Central memory CD8-positive, alpha-beta T cell (primary cell): ENCODE measurements around the gene KLK2.

ENCODE experiments used
- ATAC-seq: fragments of 150-1000 bp; cut with Tn5 transposase; replicated peaks from 2 replicates; pipeline ENCODE4 v1.10.0; 2022; ENCODE audit warnings: mild to moderate bottlenecking, moderate FRiP score, moderate number of reproducible peaks; ENCODE audit not compliant: poor library complexity, severe bottlenecking; ENCODE audit errors: extremely low read depth
- DNase-seq, 2 donors: peaks; one replicate each; pipeline ENCODE4 v3.0.0; 2021; ENCODE audit warnings: low spot score in 2 of 2
- H3K27ac Mint-ChIP-seq: one replicate; pipeline ENCODE4 v1.8.0; 2022; ENCODE audit warnings: low read depth, mild to moderate bottlenecking, moderate library complexity, mixed read lengths
- H3K27me3 Mint-ChIP-seq: one replicate; pipeline ENCODE4 v1.8.0; 2022; ENCODE audit warnings: mixed read lengths
- H3K36me3 Mint-ChIP-seq: one replicate; pipeline ENCODE4 v1.8.0; 2022; ENCODE audit warnings: mild to moderate bottlenecking, moderate library complexity, mixed read lengths; ENCODE audit not compliant: insufficient read depth
- H3K4me1 Mint-ChIP-seq: one replicate; pipeline ENCODE4 v1.8.0; 2022; ENCODE audit warnings: mixed read lengths
- H3K4me3 Mint-ChIP-seq: one replicate; pipeline ENCODE4 v1.8.0; 2022; ENCODE audit warnings: mild to moderate bottlenecking, moderate library complexity, mixed read lengths
- H3K9me3 Mint-ChIP-seq: one replicate; pipeline ENCODE4 v1.8.0; 2022; ENCODE audit warnings: mixed read lengths

KLK2 gene

GRCh38 chr19:50858886-50859285 is 14.4 kb upstream of the KLK2 start:
- Mint-ChIP-seq H3K9me3 (no peaks in the 10 kb centered on the region), H3K27me3 (peaks cover 87% of the 10 kb centered on the region), H3K36me3 (no peaks in the 10 kb centered on the region), H3K4me1 (no peaks in the 10 kb centered on the region), H3K4me3 (no peak overlapping the region), H3K27ac (no peak overlapping the region)
- no peak for DNase-seq
- ATAC-seq: no peak

- Mint-ChIP-seq H3K36me3 (no peaks in the 10 kb centered on the region), H3K4me3 (no peak overlapping the region), H3K4me1 (no peaks in the 10 kb centered on the region), H3K9me3 (no peaks in the 10 kb centered on the region), H3K27me3 (peaks cover 80% of the 10 kb centered on the region), H3K27ac (no peak overlapping the region)
- DNase-seq (no peak), ATAC-seq (no peak)
Observed at GRCh38 chr19:50859849-50860248, 13.4 kb upstream of the KLK2 start.

- Mint-ChIP-seq H3K27me3 (peaks cover 76% of the 10 kb centered on the region), H3K4me3 (no peak overlapping the region), H3K36me3 (no peaks in the 10 kb centered on the region), H3K9me3 (no peaks in the 10 kb centered on the region), H3K4me1 (no peaks in the 10 kb centered on the region), H3K27ac (no peak overlapping the region)
- ATAC-seq (no peak), DNase-seq (no peak)
Observed at GRCh38 chr19:50861010-50861409, 12.2 kb upstream of the KLK2 start.

GRCh38 chr19:50861496-50862286 is 11.5 kb upstream of the KLK2 start:
- H3K4me3 Mint-ChIP-seq: no peak overlapping the region
- DNase-seq: no peak
- H3K9me3 Mint-ChIP-seq: no peaks in the 10 kb centered on the region
- H3K27me3 Mint-ChIP-seq: peaks cover 75% of the 10 kb centered on the region
- ATAC-seq: no peak
- no peak overlapping the region for H3K27ac Mint-ChIP-seq
- H3K4me1 Mint-ChIP-seq: no peaks in the 10 kb centered on the region
- no peaks in the 10 kb centered on the region for H3K36me3 Mint-ChIP-seq

- Mint-ChIP-seq H3K27ac (no peak overlapping the region), H3K36me3 (no peaks in the 10 kb centered on the region), H3K9me3 (no peaks in the 10 kb centered on the region), H3K4me3 (no peak overlapping the region), H3K4me1 (no peaks in the 10 kb centered on the region), H3K27me3 (peaks cover 49% of the 10 kb centered on the region)
- no peak for DNase-seq
- no peak for ATAC-seq
Observed at GRCh38 chr19:50869479-50869878, 3.8 kb upstream of the KLK2 start.

GRCh38 chr19:50870417-50871089 is 2.7 kb upstream of the KLK2 start:
- no peak for DNase-seq
- no peak overlapping the region for H3K27ac Mint-ChIP-seq
- peaks cover 42% of the 10 kb centered on the region for H3K27me3 Mint-ChIP-seq
- H3K9me3 Mint-ChIP-seq: no peaks in the 10 kb centered on the region
- ATAC-seq: no peak
- H3K36me3 Mint-ChIP-seq: no peaks in the 10 kb centered on the region
- no peak overlapping the region for H3K4me3 Mint-ChIP-seq
- no peaks in the 10 kb centered on the region for H3K4me1 Mint-ChIP-seq

- Mint-ChIP-seq H3K9me3 (no peaks in the 10 kb centered on the region), H3K36me3 (no peaks in the 10 kb centered on the region)
- ATAC-seq: no peak
Observed at GRCh38 chr19:50874211-50874610, 972 bp downstream of the KLK2 start.

GRCh38 chr19:50875795-50876422 is 2.7 kb downstream of the KLK2 start:
- Mint-ChIP-seq H3K9me3 (no peaks in the 10 kb centered on the region), H3K36me3 (peaks cover 2% of the 10 kb centered on the region), H3K4me3 (no peak overlapping the region), H3K27me3 (peaks cover 45% of the 10 kb centered on the region), H3K4me1 (no peaks in the 10 kb centered on the region), H3K27ac (no peak overlapping the region)
- no peak for DNase-seq
- no peak for ATAC-seq

More at GRCh38 chr19:50874211-50874610, 972 bp downstream of the KLK2 start:
- no peaks in the 10 kb centered on the region for H3K4me1 Mint-ChIP-seq
- peaks cover 35% of the 10 kb centered on the region for H3K27me3 Mint-ChIP-seq
- no peak overlapping the region for H3K4me3 Mint-ChIP-seq
- H3K27ac Mint-ChIP-seq: no peak overlapping the region
- no peak for DNase-seq

- H3K27me3 Mint-ChIP-seq: peaks cover 45% of the 10 kb centered on the region
- no peak overlapping the region for H3K27ac Mint-ChIP-seq
Observed at GRCh38 chr19:50876456-50876855, 3.2 kb downstream of the KLK2 start.

GRCh38 chr19:50877338-50877737 is 4.1 kb downstream of the KLK2 start:
- peaks cover 45% of the 10 kb centered on the region for H3K27me3 Mint-ChIP-seq
- no peak overlapping the region for H3K27ac Mint-ChIP-seq
- H3K9me3 Mint-ChIP-seq: no peaks in the 10 kb centered on the region
- H3K4me3 Mint-ChIP-seq: no peak overlapping the region
- DNase-seq: no peak
- ATAC-seq: no peak
- H3K36me3 Mint-ChIP-seq: peaks cover 2% of the 10 kb centered on the region
- no peaks in the 10 kb centered on the region for H3K4me1 Mint-ChIP-seq

More at GRCh38 chr19:50876456-50876855, 3.2 kb downstream of the KLK2 start:
- DNase-seq (no peak), ATAC-seq (no peak)
- no peak overlapping the region for H3K4me3 Mint-ChIP-seq
- H3K36me3 Mint-ChIP-seq: peaks cover 2% of the 10 kb centered on the region
- H3K4me1 Mint-ChIP-seq: no peaks in the 10 kb centered on the region
- H3K9me3 Mint-ChIP-seq: no peaks in the 10 kb centered on the region

GRCh38 chr19:50878851-50879250 is 5.6 kb downstream of the KLK2 start:
- H3K4me3 Mint-ChIP-seq: no peak overlapping the region
- H3K27ac Mint-ChIP-seq: no peak overlapping the region
- peaks cover 2% of the 10 kb centered on the region for H3K36me3 Mint-ChIP-seq
- H3K4me1 Mint-ChIP-seq: no peaks in the 10 kb centered on the region
- DNase-seq: no peak
- no peak for ATAC-seq
- H3K9me3 Mint-ChIP-seq: no peaks in the 10 kb centered on the region
- peaks cover 42% of the 10 kb centered on the region for H3K27me3 Mint-ChIP-seq

- ATAC-seq (no peak), DNase-seq (no peak)
- no peak overlapping the region for H3K4me3 Mint-ChIP-seq
- no peaks in the 10 kb centered on the region for H3K4me1 Mint-ChIP-seq
- H3K9me3 Mint-ChIP-seq: no peaks in the 10 kb centered on the region
- peaks cover 2% of the 10 kb centered on the region for H3K36me3 Mint-ChIP-seq
- H3K27ac Mint-ChIP-seq: no peak overlapping the region
- H3K27me3 Mint-ChIP-seq: peaks cover 48% of the 10 kb centered on the region
Observed at GRCh38 chr19:50880241-50880640, 7.0 kb downstream of the KLK2 start.

GRCh38 chr19:50882188-50882587 is 8.9 kb downstream of the KLK2 start:
- H3K9me3 Mint-ChIP-seq: no peaks in the 10 kb centered on the region
- no peak for ATAC-seq
- no peaks in the 10 kb centered on the region for H3K4me1 Mint-ChIP-seq
- H3K27me3 Mint-ChIP-seq: peaks cover 67% of the 10 kb centered on the region
- no peak overlapping the region for H3K27ac Mint-ChIP-seq
- DNase-seq: no peak
- H3K4me3 Mint-ChIP-seq: no peak overlapping the region
- peaks cover 2% of the 10 kb centered on the region for H3K36me3 Mint-ChIP-seq
